HEK293 (cell line): ENCODE results near the gene NIPBL.

Experiments used
- CTCF ChIP-seq: fragments of 450-650 bp; formaldehyde crosslinking; IDR thresholded peaks from 2 replicates; pipeline ENCODE4 v1.5.1; 2016; ENCODE audit warnings: missing biosample characterization, missing genetic modification characterization
- KLF9 ChIP-seq: fragments of 450-650 bp; formaldehyde crosslinking; IDR thresholded peaks from 2 replicates; pipeline ENCODE4 v1.5.1; 2016; ENCODE audit warnings: missing biosample characterization, missing genetic modification characterization, low read depth
- REST ChIP-seq: fragments of 450-650 bp; formaldehyde crosslinking; IDR thresholded peaks from 2 replicates; pipeline ENCODE4 v1.5.1; 2016; ENCODE audit warnings: missing biosample characterization, missing genetic modification characterization
- ZBTB10 ChIP-seq: fragments of 450-650 bp; formaldehyde crosslinking; IDR thresholded peaks from 2 replicates; pipeline ENCODE4 v1.5.1; 2016; ENCODE audit warnings: missing biosample characterization, missing genetic modification characterization
- ZBTB26 ChIP-seq: fragments of 450-650 bp; formaldehyde crosslinking; optimal IDR thresholded peaks from 2 replicates; pipeline ENCODE3; 2016; ENCODE audit warnings: missing biosample characterization, mild to moderate bottlenecking, missing genetic modification characterization
- ZBTB7A ChIP-seq: fragments of 450-650 bp; formaldehyde crosslinking; IDR thresholded peaks from 2 replicates; pipeline ENCODE4 v1.5.1; 2016; ENCODE audit warnings: low read depth, missing biosample characterization, missing genetic modification characterization
- ZNF580 ChIP-seq: fragments of 450-650 bp; formaldehyde crosslinking; IDR thresholded peaks from 2 replicates; pipeline ENCODE4 v1.5.1; 2016; ENCODE audit warnings: missing biosample characterization, missing genetic modification characterization

- no peak for TF ChIP-seq CTCF
- no peak for TF ChIP-seq ZNF580 (tag by site-specific recombination)
- no peak for TF ChIP-seq KLF9 (tag by site-specific recombination)
- TF ChIP-seq ZBTB7A (tag by site-specific recombination): no peak
- no peak for TF ChIP-seq ZBTB10 (tag by site-specific recombination)
- TF ChIP-seq REST (tag by site-specific recombination): no peak
- TF ChIP-seq ZBTB26 (tag by site-specific recombination): no peak
Observed at GRCh38 chr5:36839489-36840476, 36.8 kb upstream of the NIPBL start.
